ENCODE measurements around the gene SLC20A1.

Gene SLC20A1

DNA sequence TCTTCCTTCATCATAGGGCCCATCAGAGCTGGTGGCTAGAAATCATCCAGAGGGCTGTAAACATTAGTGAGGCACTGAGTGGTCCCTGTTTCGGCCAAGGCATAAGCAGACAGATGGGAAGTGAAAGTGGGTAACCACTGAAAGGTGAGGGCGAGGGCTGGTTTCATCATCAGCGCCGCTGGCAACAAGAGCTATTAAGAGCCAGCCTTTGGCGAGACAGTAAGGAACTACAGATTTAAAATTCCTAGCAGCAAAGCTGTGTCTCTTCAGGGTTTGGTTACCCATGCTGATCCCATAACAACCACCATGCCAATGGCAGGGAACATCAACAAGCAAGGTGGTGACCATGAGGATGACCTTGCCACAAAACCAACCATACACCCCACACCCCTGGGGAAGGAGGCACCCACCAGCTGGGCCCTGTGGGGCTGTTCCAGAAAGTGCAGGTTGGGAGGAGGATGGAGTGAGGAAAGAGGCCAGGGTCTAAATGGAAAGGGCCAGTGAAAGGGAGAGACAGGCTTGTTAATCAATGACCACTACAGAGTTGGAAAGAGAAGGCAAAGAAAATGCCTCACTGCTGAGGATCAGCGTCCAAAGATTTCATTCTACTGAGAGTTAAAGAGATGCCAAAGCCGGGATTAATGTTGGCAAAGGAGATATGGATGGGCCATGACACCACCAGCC, 9.0 kb upstream of the SLC20A1 start:
- H3K36me3 ChIP-seq (replicated peaks; ENCODE audit: insufficient read depth, low read length), result no peaks in the 10 kb centered on the region

GRCh38 chr2:112637289-112637660, 8.5 kb upstream of the SLC20A1 start:
- H3K27ac ChIP-seq (ENCODE audit: low read length), result no peak overlapping the region
- DNase-seq, result no peak
- H3K9ac ChIP-seq (ENCODE audit: low read length), result no peak overlapping the region
- no peaks in the 10 kb centered on the region for H3K36me3 ChIP-seq (replicated peaks; ENCODE audit: insufficient read depth, low read length)
- no peak overlapping the region for H2AFZ ChIP-seq (ENCODE audit: low read length)
- H3K9me2 ChIP-seq (replicated peaks; ENCODE audit: insufficient read depth, low read length), result no peaks in the 10 kb centered on the region
- peaks cover 12% of the 10 kb centered on the region; the same call in 1 of the 2 replicates for H3F3A ChIP-seq (ENCODE audit: insufficient read depth, low read length)
- peaks cover 11% of the 10 kb centered on the region for H3K4me1 ChIP-seq (ENCODE audit: low read length)
- no peak for TF ChIP-seq EZH2phosphoT487 (IDR thresholded peaks at IDR 0.05; ENCODE audit: low read length)
- TF ChIP-seq, protein P1, sequence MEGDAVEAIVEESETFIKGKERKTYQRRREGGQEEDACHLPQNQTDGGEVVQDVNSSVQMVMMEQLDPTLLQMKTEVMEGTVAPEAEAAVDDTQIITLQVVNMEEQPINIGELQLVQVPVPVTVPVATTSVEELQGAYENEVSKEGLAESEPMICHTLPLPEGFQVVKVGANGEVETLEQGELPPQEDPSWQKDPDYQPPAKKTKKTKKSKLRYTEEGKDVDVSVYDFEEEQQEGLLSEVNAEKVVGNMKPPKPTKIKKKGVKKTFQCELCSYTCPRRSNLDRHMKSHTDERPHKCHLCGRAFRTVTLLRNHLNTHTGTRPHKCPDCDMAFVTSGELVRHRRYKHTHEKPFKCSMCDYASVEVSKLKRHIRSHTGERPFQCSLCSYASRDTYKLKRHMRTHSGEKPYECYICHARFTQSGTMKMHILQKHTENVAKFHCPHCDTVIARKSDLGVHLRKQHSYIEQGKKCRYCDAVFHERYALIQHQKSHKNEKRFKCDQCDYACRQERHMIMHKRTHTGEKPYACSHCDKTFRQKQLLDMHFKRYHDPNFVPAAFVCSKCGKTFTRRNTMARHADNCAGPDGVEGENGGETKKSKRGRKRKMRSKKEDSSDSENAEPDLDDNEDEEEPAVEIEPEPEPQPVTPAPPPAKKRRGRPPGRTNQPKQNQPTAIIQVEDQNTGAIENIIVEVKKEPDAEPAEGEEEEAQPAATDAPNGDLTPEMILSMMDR (IDR thresholded peaks at IDR 0.05; ENCODE audit: low read length), result no peak
- no peak for TF ChIP-seq EZH2 (optimal IDR thresholded peaks at IDR 0.05; ENCODE audit: low read depth, low read length)
- H4K20me1 ChIP-seq (ENCODE audit: insufficient read depth, low read length), result peaks cover 9% of the 10 kb centered on the region
- no peak overlapping the region for H3K4me3 ChIP-seq (ENCODE audit: low read length)
- H3K79me2 ChIP-seq (ENCODE audit: low read length), result no peaks in the 10 kb centered on the region
- no peak overlapping the region for H3K4me2 ChIP-seq (ENCODE audit: low read depth, low read length)
- H3K9me3 ChIP-seq (replicated peaks; ENCODE audit: insufficient read depth, low read length), result no peaks in the 10 kb centered on the region
- peaks cover 98% of the 10 kb centered on the region for H3K27me3 ChIP-seq (replicated peaks; ENCODE audit: insufficient read depth, low read length)

More for the DNA sequence above, 9.0 kb upstream of the SLC20A1 start:
- Histone ChIP-seq H3K79me2 (ENCODE audit: low read length) (no peaks in the 10 kb centered on the region), H3K9ac (ENCODE audit: low read length) (no peak overlapping the region), H3K4me3 (ENCODE audit: low read length) (no peak overlapping the region), H3K9me2 (replicated peaks; ENCODE audit: insufficient read depth, low read length) (no peaks in the 10 kb centered on the region), H3K4me1 (ENCODE audit: low read length) (peaks cover 14% of the 10 kb centered on the region), H4K20me1 (ENCODE audit: insufficient read depth, low read length) (peaks cover 9% of the 10 kb centered on the region), H3K27ac (ENCODE audit: low read length) (no peak overlapping the region), H3F3A (ENCODE audit: insufficient read depth, low read length) (peaks cover 16% of the 10 kb centered on the region), H3K27me3 (replicated peaks; ENCODE audit: insufficient read depth, low read length) (peaks cover 98% of the 10 kb centered on the region), H3K4me2 (ENCODE audit: low read depth, low read length) (peak overlapping the region; percentile 17; the same call in 1 of the 2 replicates), H2AFZ (ENCODE audit: low read length) (no peak overlapping the region), H3K9me3 (replicated peaks; ENCODE audit: insufficient read depth, low read length) (no peaks in the 10 kb centered on the region)
- peak; percentile 71; the same call in 1 of the 2 replicates for TF ChIP-seq EZH2phosphoT487 (IDR thresholded peaks at IDR 0.05; ENCODE audit: low read length)
- TF ChIP-seq, protein P1 (IDR thresholded peaks at IDR 0.05; ENCODE audit: low read length), result no peak
- peak; percentile 73 for DNase-seq

- Histone ChIP-seq H2AFZ (ENCODE audit: low read length) (no peak overlapping the region), H3K9me2 (replicated peaks; ENCODE audit: insufficient read depth, low read length) (no peaks in the 10 kb centered on the region), H3K4me2 (ENCODE audit: low read depth, low read length) (no peak overlapping the region), H3K9me3 (replicated peaks; ENCODE audit: insufficient read depth, low read length) (no peaks in the 10 kb centered on the region), H3K36me3 (replicated peaks; ENCODE audit: insufficient read depth, low read length) (no peaks in the 10 kb centered on the region), H3K4me3 (ENCODE audit: low read length) (no peak overlapping the region), H3K27me3 (replicated peaks; ENCODE audit: insufficient read depth, low read length) (peaks cover 97% of the 10 kb centered on the region), H3K4me1 (ENCODE audit: low read length) (peaks cover 14% of the 10 kb centered on the region), H3K9ac (ENCODE audit: low read length) (no peak overlapping the region), H4K20me1 (ENCODE audit: insufficient read depth, low read length) (peaks cover 9% of the 10 kb centered on the region), H3K79me2 (ENCODE audit: low read length) (no peaks in the 10 kb centered on the region), H3F3A (ENCODE audit: insufficient read depth, low read length) (peaks cover 17% of the 10 kb centered on the region), H3K27ac (ENCODE audit: low read length) (no peak overlapping the region)
- TF ChIP-seq EZH2 (optimal IDR thresholded peaks at IDR 0.05; ENCODE audit: low read depth, low read length), result no peak
- TF ChIP-seq, protein P1 (IDR thresholded peaks at IDR 0.05; ENCODE audit: low read length), result no peak
- TF ChIP-seq EZH2phosphoT487 (IDR thresholded peaks at IDR 0.05; ENCODE audit: low read length), result no peak
- no peak for DNase-seq
These were observed 5.8 kb upstream of the SLC20A1 start for GRCh38 chr2:112639936-112640335.
